Stimulated activated CD4-positive, alpha-beta T cell treated with anti-CD3 and anti-CD28 coated beads, Interleukin-15, amount 100 ng/mL, for 1 hour (primary cell): Measurements from ENCODE around the gene COL11A1.
"Not testable (repeated sequence)": the region's sequence is repeated elsewhere in the genome, so short reads cannot be mapped to it uniquely, and the experiment has no call there.

ENCODE experiments used
- DNase-seq, 2 donors: peaks; one replicate each; pipeline ENCODE4 v3.0.0-alpha.2; 2020; ENCODE audit warnings: low read depth in 1 of 2, low spot score in 1 of 2

COL11A1 gene

GRCh38 chr1:103108376-103109150 lies at the start of gene COL11A1:
Gene COL11A1, minus strand, starts transcription at chr1:103108522. Its CDS starts 344 bp downstream, at chr1:103108178.
- no peak for DNase-seq

GRCh38 chr1:103156966-103157365 lies 48.6 kb upstream of the COL11A1 start:
- no peak for DNase-seq

- no peak for DNase-seq
Observed at GRCh38 chr1:103146166-103146565, 37.8 kb upstream of the COL11A1 start.

GRCh38 chr1:103145449-103145848 lies 37.1 kb upstream of the COL11A1 start:
- DNase-seq, result no peak

GRCh38 chr1:103144681-103145080 lies 36.4 kb upstream of the COL11A1 start:
- no peak for DNase-seq

GRCh38 chr1:103142461-103142860 lies 34.1 kb upstream of the COL11A1 start:
- no peak for DNase-seq

GRCh38 chr1:103129796-103130195 lies 21.5 kb upstream of the COL11A1 start:
- DNase-seq, result no peak

GRCh38 chr1:103129255-103129654 lies 20.9 kb upstream of the COL11A1 start:
- DNase-seq, result no peak

GRCh38 chr1:103128256-103128655 lies 19.9 kb upstream of the COL11A1 start:
- not testable (repeated sequence) for DNase-seq

- no peak for DNase-seq
Observed at GRCh38 chr1:103125219-103125618, 16.9 kb upstream of the COL11A1 start.

GRCh38 chr1:103122983-103123720 lies 14.8 kb upstream of the COL11A1 start:
- DNase-seq, result no peak

GRCh38 chr1:103120981-103121380 lies 12.7 kb upstream of the COL11A1 start:
- DNase-seq, result no peak

GRCh38 chr1:103112546-103112945 lies 4.2 kb upstream of the COL11A1 start:
- DNase-seq, result no peak

GRCh38 chr1:103111926-103112325 lies 3.6 kb upstream of the COL11A1 start:
- DNase-seq, result no peak

- no peak for DNase-seq
Observed at GRCh38 chr1:103110701-103111100, 2.4 kb upstream of the COL11A1 start.

GRCh38 chr1:103109311-103109920 lies 1.1 kb upstream of the COL11A1 start:
- no peak for DNase-seq

- DNase-seq, result no peak
Observed at GRCh38 chr1:103107741-103108375, 464 bp downstream of the COL11A1 start.

GRCh38 chr1:103106426-103107341 lies 1.6 kb downstream of the COL11A1 start:
- no peak for DNase-seq

- DNase-seq, result no peak
Observed at GRCh38 chr1:103101399-103101798, 6.9 kb downstream of the COL11A1 start.

GRCh38 chr1:103089221-103089620 lies 19.1 kb downstream of the COL11A1 start:
- no peak for DNase-seq
